ENCODE data around the gene SULT2B1. TPM values are rescaled to one million over a fixed set of nuclear protein-coding genes. Genes with fewer than 3 reads are reported as not detected.

Gene SULT2B1
- total RNA-seq, 2 donors from 2014 or later = 0.35 to 2.4 TPM

DNA sequence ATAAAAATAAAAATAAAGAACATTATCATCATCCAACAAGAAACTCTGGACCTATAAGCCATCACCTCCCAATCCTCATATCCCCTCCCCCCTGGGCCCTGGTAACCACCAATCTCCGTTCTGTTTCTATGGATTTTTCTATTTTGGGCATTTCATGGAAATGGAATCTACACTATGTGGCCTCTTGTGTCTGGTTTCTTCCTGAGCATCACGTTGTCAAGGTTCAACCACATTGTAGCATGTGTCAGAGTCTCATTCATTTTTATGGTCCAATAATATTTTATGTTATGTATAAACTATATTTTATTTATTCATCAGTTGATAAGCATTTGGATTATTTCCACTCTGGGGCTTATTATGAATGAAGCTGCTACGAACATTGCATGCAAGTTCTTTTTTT, 26.9 kb downstream of the SULT2B1 start:
- Mint-ChIP-seq H3K4me3 (no peak overlapping the region), H3K36me3 (ENCODE audit: low read depth) (no peaks in the 10 kb centered on the region), H3K9me3 (no peaks in the 10 kb centered on the region), H3K4me1 (peaks cover 4% of the 10 kb centered on the region), H3K27me3 (ENCODE audit: insufficient read depth) (peaks cover 3% of the 10 kb centered on the region), H3K27ac (no peak overlapping the region)
- H3K9ac ChIP-seq (ENCODE audit: extremely low read depth, low read length, poor library complexity, severe bottlenecking) = no peak overlapping the region
- H3K27me3 ChIP-seq (ENCODE audit: control insufficient read depth, insufficient read depth, low read length, poor library complexity, severe bottlenecking) = no peaks in the 10 kb centered on the region
- no peak for TF ChIP-seq CTCF (conservative IDR thresholded peaks at IDR 0.05)
- DNase-seq = no peak
- H3K4me3 ChIP-seq (ENCODE audit: low read length) = no peak overlapping the region
- no peaks in the 10 kb centered on the region for H3K4me1 ChIP-seq (ENCODE audit: control insufficient read depth, insufficient read depth, low read length)
- no peak overlapping the region for H3K27ac ChIP-seq (ENCODE audit: low read depth, low read length)
- no peaks in the 10 kb centered on the region for H3K9me3 ChIP-seq (ENCODE audit: control insufficient read depth, low read length)
- 80 to 96% methylated on average over 1 to 3 of the region's 3 CpGs for WGBS, 2 experiments (ENCODE audit: insufficient coverage in 1 of 2, insufficient read length in 1 of 2)
- H3K36me3 ChIP-seq (ENCODE audit: control insufficient read depth, insufficient read depth, low read length) = no peaks in the 10 kb centered on the region

DNA sequence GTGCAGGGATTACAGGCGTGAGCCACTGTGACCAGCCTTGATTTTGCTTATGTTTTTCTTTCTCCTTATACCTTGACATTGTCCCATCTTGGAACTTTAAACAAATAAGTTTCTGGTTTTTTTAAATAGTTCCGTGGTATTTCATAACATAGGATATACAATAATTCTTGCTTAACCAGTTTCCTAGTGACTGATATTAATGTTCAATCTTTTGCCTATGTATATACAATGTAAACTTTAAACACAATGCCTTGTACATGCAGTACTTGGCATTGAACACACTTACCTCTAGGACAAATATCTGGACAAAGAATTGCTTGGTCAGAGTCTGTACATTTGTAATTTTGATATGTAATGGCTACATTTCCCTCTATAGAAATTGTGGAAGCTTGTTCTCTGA, 30.2 kb downstream of the SULT2B1 start:
- 89 to 100% methylated on average over 1 of the region's 2 CpGs for WGBS, 2 experiments (ENCODE audit: insufficient coverage in 1 of 2, insufficient read length in 1 of 2)
- no peak overlapping the region for H3K27ac Mint-ChIP-seq
- Histone ChIP-seq H3K4me3 (ENCODE audit: low read length) (no peak overlapping the region), H3K9me3 (ENCODE audit: control insufficient read depth, low read length) (no peaks in the 10 kb centered on the region), H3K4me1 (ENCODE audit: control insufficient read depth, insufficient read depth, low read length) (no peaks in the 10 kb centered on the region), H3K27me3 (ENCODE audit: control insufficient read depth, insufficient read depth, low read length, poor library complexity, severe bottlenecking) (no peaks in the 10 kb centered on the region), H3K36me3 (ENCODE audit: control insufficient read depth, insufficient read depth, low read length) (no peaks in the 10 kb centered on the region), H3K27ac (ENCODE audit: low read depth, low read length) (no peak overlapping the region), H3K9ac (ENCODE audit: extremely low read depth, low read length, poor library complexity, severe bottlenecking) (no peak overlapping the region)
- no peak overlapping the region for H3K4me3 Mint-ChIP-seq
- no peak for TF ChIP-seq CTCF (conservative IDR thresholded peaks at IDR 0.05)
- peaks cover 3% of the 10 kb centered on the region for H3K9me3 Mint-ChIP-seq
- H3K36me3 Mint-ChIP-seq (ENCODE audit: low read depth) = no peaks in the 10 kb centered on the region
- H3K4me1 Mint-ChIP-seq = peaks cover 3% of the 10 kb centered on the region
- peaks cover 17% of the 10 kb centered on the region for H3K27me3 Mint-ChIP-seq (ENCODE audit: insufficient read depth)
- no peak for DNase-seq

DNA sequence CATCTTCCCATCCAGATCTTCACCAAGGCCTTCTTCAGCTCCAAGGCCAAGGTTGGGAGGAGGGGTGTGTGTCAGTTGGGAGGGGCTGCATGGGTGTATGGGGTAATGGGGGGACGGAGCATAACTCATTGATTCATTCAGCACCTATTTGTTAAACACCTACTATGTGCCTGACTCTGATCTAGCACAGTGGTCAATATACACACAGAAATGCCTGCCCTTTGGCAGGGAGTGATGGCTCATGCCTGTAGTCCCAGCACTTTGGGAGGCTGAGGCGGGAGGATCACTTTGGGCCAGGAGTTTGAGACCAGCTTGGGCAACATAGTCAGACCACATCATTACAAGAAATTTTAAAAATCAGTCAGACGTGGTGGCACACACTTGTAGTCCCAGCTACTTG, 35.4 kb downstream of the SULT2B1 start:
- TF ChIP-seq CTCF (conservative IDR thresholded peaks at IDR 0.05) = no peak
- no peak overlapping the region for H3K4me3 ChIP-seq (ENCODE audit: low read length)
- H3K27me3 ChIP-seq (ENCODE audit: control insufficient read depth, insufficient read depth, low read length, poor library complexity, severe bottlenecking) = no peaks in the 10 kb centered on the region
- no peak overlapping the region for H3K27ac ChIP-seq (ENCODE audit: low read depth, low read length)
- H3K36me3 Mint-ChIP-seq (ENCODE audit: low read depth) = no peaks in the 10 kb centered on the region
- H3K4me1 ChIP-seq (ENCODE audit: control insufficient read depth, insufficient read depth, low read length) = no peaks in the 10 kb centered on the region
- peaks cover 35% of the 10 kb centered on the region for H3K27me3 Mint-ChIP-seq (ENCODE audit: insufficient read depth)
- H3K9me3 Mint-ChIP-seq = peaks cover 3% of the 10 kb centered on the region
- H3K9me3 ChIP-seq (ENCODE audit: control insufficient read depth, low read length) = no peaks in the 10 kb centered on the region
- H3K36me3 ChIP-seq (ENCODE audit: control insufficient read depth, insufficient read depth, low read length) = no peaks in the 10 kb centered on the region
- H3K4me3 Mint-ChIP-seq = no peak overlapping the region
- H3K4me1 Mint-ChIP-seq = peaks cover 3% of the 10 kb centered on the region
- no peak for DNase-seq
- H3K27ac Mint-ChIP-seq = no peak overlapping the region
- 85 to 100% methylated on average over 1 to 2 of the region's 3 CpGs for WGBS, 2 experiments (ENCODE audit: insufficient coverage in 1 of 2, insufficient read length in 1 of 2)
- H3K9ac ChIP-seq (ENCODE audit: extremely low read depth, low read length, poor library complexity, severe bottlenecking) = no peak overlapping the region
